ENCODE measurements around the gene FOXP4. TPM values are rescaled to one million over a fixed set of nuclear protein-coding genes. Genes with fewer than 3 reads are reported as not detected.

FOXP4 gene
- total RNA-seq, 1 donor from 2014 or later = 91.0 TPM

DNA sequence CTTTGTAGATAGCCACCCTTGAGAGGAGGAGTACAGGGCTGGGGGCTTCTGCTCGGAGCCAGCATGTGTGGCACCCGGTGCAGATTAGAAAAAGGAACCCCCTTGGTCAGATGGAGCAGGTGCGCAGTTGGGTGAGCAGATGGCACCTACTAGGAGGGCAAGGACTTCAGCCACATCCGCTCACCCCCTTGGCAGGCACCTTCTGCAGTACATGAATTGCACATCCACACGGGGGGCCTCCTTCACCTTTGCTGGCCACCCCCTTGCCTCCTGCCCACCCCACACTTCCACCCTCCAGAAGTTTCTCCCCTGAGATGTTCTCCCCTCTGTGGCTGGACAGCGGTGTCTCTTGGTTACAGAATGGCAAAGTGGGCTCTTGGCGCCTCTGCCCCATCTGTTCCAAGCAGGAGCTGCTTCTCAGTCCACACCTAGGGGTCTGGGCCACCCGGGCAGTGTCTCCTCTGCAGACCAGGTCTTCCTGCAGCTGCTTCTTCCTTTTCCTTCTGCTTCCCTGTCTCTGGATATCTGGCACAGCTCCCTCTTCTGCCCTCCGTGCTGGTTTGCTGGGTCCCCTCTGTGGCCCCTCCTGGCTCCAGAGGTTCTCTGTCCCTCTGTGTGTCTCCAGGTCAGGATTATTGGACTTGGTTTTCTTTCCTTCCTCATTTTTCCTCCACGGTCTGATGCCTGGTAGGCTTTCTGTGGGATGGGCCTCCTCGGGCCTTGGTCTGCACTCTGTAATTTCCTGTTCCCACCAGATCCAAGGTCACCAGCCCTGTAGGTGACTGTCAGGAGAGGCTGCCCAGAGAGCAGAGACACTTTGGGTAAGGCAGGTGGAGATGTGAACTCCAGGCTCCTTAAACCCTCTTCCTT is 96.1 kb downstream of the FOXP4 start:
- peaks cover 26% of the 10 kb centered on the region for H3K36me3 Mint-ChIP-seq
- no peak for DNase-seq (ENCODE audit: low spot score in 2 of 2, unreplicated experiment in 2 of 2)
- peaks cover 69% of the 10 kb centered on the region for H3K4me1 Mint-ChIP-seq
- H3K4me3 Mint-ChIP-seq = peak overlapping the region; percentile 46
- no peaks in the 10 kb centered on the region for H3K9me3 Mint-ChIP-seq
- H3K27me3 Mint-ChIP-seq (ENCODE audit: low read depth) = no peaks in the 10 kb centered on the region
- no peak for TF ChIP-seq CTCF (IDR thresholded peaks at IDR 0.05; ENCODE audit: unreplicated experiment)
- peak overlapping the region; percentile 90 for H3K27ac Mint-ChIP-seq

GRCh38 chr6:41642960-41643898 is 97.0 kb downstream of the FOXP4 start:
- Mint-ChIP-seq H3K4me1 (peaks cover 66% of the 10 kb centered on the region), H3K4me3 (peak overlapping the region; percentile 11), H3K27ac (peak overlapping the region; percentile 90), H3K9me3 (no peaks in the 10 kb centered on the region), H3K36me3 (peaks cover 28% of the 10 kb centered on the region), H3K27me3 (ENCODE audit: low read depth) (no peaks in the 10 kb centered on the region)
- no peak for TF ChIP-seq CTCF (IDR thresholded peaks at IDR 0.05; ENCODE audit: unreplicated experiment)
- DNase-seq (ENCODE audit: low spot score in 2 of 2, unreplicated experiment in 2 of 2) = no peak

GRCh38 chr6:41643899-41644269 is 97.7 kb downstream of the FOXP4 start:
- H3K4me3 Mint-ChIP-seq = peak overlapping the region; percentile 53
- no peaks in the 10 kb centered on the region for H3K9me3 Mint-ChIP-seq
- no peaks in the 10 kb centered on the region for H3K27me3 Mint-ChIP-seq (ENCODE audit: low read depth)
- peaks cover 69% of the 10 kb centered on the region for H3K4me1 Mint-ChIP-seq
- H3K27ac Mint-ChIP-seq = peak overlapping the region; percentile 74
- no peak for TF ChIP-seq CTCF (IDR thresholded peaks at IDR 0.05; ENCODE audit: unreplicated experiment)
- peaks cover 32% of the 10 kb centered on the region for H3K36me3 Mint-ChIP-seq
- DNase-seq (ENCODE audit: low spot score in 2 of 2, unreplicated experiment in 2 of 2) = no peak

- H3K27ac Mint-ChIP-seq = peak overlapping the region; percentile 74
- peaks cover 66% of the 10 kb centered on the region for H3K4me1 Mint-ChIP-seq
- peaks cover 34% of the 10 kb centered on the region for H3K36me3 Mint-ChIP-seq
These were observed 98.2 kb downstream of the FOXP4 start for GRCh38 chr6:41644297-41644879.

More at GRCh38 chr6:41644297-41644879, 98.2 kb downstream of the FOXP4 start:
- Mint-ChIP-seq H3K27me3 (ENCODE audit: low read depth) (no peaks in the 10 kb centered on the region), H3K9me3 (no peaks in the 10 kb centered on the region), H3K4me3 (peak overlapping the region; percentile 53)
- no peak for TF ChIP-seq CTCF (IDR thresholded peaks at IDR 0.05; ENCODE audit: unreplicated experiment)
- no peak for DNase-seq (ENCODE audit: low spot score in 2 of 2, unreplicated experiment in 2 of 2)

All from mesothelial cell of epicardium (in vitro differentiated cells).